Neural progenitor cell (in vitro differentiated cells): ENCODE data around the gene ADGRF4.

ENCODE experiments used
- CTCF ChIP-seq: fragments of 200-600 bp; sonication (generic); IDR thresholded peaks from 2 replicates; pipeline ENCODE4 v1.5.1; 2017; ENCODE audit warnings: antibody characterized with exemption, mild to moderate bottlenecking
- EZH2 ChIP-seq: fragments of 200-600 bp; sonication (generic); IDR thresholded peaks from 2 replicates; pipeline ENCODE4 v1.6.1; 2017; ENCODE audit warnings: antibody characterized with exemption, mild to moderate bottlenecking, moderate library complexity

GRCh38 chr6:47752801-47753200 is 54.4 kb downstream of the ADGRF4 start:
- TF ChIP-seq CTCF (no peak), EZH2 (no peak)
